Measurements from ENCODE around the gene S100A12.
"Not testable (repeated sequence)": the region's sequence is repeated elsewhere in the genome, so short reads cannot be mapped to it uniquely, and the experiment has no call there.

S100A12 gene

DNA sequence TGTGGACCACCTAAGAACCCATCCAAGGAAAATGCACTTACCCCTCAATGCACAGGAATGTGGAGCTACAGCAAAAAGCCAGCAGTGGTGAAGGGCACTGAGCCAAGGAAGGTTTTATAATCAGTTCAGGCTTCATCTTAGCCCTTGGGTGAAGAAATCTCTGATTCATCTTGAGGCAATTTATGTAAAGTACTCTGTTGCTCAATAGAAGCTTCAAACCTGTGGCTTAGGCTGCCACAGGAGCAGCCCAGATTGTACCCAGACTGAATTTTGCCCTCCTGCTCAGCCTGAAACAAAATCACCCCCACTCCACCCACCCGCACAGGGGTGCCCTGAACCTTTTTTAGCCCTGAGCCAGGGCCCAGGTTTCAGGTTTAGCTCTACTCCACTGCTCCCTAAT lies at the start of gene S100A12:
Gene S100A12 (minus strand): TSS at position 111 of the 400 bp plus-strand sequence. CDS start 1,029 bp downstream, outside the sequence.
- DNase-seq (ENCODE audit: low read depth), result no peak

GRCh38 chr1:153422450-153423068 lies 47.1 kb upstream of the S100A12 start:
- peak; percentile 59 for DNase-seq (ENCODE audit: low read depth)

DNA sequence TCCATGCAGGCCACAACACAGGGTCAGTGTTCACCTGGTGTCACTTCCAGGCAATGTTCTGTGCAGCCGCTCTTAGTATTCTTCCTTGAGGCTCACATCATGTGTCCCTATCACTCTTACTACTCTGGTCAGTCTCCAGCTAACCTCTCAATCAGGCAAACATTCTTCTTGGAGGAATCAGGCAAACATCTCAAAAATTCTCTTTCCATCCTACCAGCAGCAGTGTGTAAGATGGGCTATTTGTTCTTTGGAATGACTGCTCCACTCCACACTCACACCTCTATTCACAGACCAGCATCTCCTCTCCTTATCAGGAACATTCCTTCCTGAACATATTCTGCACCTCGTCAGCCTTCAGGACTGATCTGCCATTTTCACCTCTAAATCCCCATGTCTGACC lies 44.9 kb upstream of the S100A12 start:
- DNase-seq (ENCODE audit: low read depth), result no peak

GRCh38 chr1:153419436-153419793 lies 44.0 kb upstream of the S100A12 start:
- not testable (repeated sequence) for DNase-seq (ENCODE audit: low read depth)

GRCh38 chr1:153418758-153419435 lies 43.5 kb upstream of the S100A12 start:
- not testable (repeated sequence) for DNase-seq (ENCODE audit: low read depth)

GRCh38 chr1:153417136-153417888 lies 41.9 kb upstream of the S100A12 start:
- no peak for DNase-seq (ENCODE audit: low read depth)

GRCh38 chr1:153415850-153416570 lies 40.6 kb upstream of the S100A12 start, which contains the start of gene S100A7A:
Gene S100A7A (plus strand): TSS chr1:153416520. CDS start chr1:153418083, 1,563 bp downstream.
- no peak for DNase-seq (ENCODE audit: low read depth)

DNA sequence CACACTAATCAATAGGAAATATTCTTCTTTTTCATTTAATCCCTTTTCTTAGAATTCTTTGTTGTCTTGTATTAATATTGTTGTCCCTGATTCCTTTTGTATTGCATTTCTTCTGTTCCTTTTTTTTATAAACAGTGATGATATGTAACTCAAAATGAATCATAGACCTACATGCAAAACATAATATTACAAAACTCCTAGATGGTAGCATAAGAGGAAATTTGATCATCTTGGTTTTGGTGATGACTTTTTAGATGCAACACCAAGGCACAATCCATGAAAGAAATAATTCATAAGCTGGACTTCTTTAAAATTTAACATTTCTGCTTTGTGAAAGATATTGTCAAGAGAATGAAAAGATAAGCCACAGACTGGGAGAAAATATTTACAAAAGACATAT lies 38.5 kb upstream of the S100A12 start:
- DNase-seq (ENCODE audit: low read depth), result not testable (repeated sequence)

- DNase-seq (ENCODE audit: low read depth), result not testable (repeated sequence)
Measured at GRCh38 chr1:153407274-153407673, 31.9 kb upstream of the S100A12 start.

- not testable (repeated sequence) for DNase-seq (ENCODE audit: low read depth)
Measured at GRCh38 chr1:153405825-153406599, 30.6 kb upstream of the S100A12 start.

DNA sequence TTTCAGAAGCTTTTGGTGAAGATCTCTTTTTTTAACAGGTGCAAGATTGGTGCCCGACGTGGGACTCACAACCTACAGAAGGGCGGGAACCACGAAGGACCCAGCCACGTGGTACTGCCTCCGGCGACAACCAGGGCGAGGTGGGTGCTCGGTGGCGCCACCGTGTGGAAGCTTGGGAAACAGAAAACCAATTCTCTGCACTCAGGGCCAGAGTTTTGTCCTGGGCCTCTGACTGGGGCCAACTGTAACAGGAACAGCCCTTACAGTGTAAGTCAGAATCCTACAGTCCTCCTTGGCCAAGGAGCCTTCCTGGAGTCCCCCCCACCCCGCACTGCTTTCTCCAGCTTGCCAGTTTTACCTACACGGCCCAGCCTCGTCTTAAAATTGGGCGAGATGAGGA lies 29.3 kb upstream of the S100A12 start:
- peak; percentile 20 for DNase-seq (ENCODE audit: low read depth)

DNA sequence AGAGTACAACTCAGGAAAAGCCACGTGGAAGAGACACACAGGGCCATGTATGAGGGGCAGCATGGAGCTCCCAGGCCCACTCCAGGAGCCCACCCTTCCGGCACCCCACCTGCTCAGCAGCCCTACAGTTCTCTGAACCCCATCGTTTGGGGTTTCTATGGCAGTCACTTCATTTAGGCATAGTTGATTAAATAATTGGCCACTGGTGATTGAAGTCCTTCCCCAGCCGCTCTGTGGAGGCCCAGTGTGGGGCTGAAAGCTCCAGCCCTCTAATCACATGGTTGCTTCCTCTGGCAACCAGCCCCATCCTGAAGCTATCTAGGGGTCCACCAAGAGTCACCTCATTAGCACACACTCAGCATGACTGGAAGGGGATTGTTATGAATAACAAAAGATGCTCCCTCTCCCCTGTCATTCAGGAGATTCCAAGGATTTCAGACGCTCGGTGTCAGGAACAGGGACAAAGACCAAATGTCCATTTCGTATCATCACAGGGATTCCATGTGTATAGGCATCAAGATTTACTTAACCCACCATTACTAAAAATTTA lies 28.7 kb upstream of the S100A12 start:
- DNase-seq (ENCODE audit: low read depth), result no peak

DNA sequence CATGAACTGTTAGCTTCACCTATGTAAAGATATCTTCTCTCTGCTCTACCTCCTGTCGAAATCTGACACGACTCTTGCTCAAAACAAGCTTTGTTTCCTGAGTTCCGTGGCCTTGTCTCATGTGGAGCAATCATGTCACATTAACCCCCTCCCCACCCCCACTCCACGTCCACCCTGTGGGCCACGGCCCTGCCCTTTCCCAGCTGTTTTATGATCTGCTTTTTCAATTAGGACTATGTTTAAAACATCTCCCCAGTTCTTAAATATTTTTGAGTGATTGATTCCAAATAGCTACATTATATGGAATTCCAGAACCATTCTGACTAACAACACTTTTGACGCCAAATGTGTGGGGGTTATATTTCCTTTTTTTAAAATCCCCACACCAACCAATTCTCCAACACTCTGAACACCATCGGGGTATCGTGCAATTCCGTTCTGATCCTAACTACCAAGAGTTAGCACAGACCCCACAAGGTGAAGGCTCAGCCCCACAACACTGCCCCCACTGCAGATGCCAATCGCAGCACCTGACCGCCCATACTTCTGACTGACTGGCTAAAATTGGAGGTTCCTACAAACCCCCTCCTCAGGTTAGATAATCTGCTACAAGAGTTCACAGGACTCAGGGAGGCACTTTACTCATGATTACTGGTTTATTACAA lies 28.1 kb upstream of the S100A12 start:
- DNase-seq (ENCODE audit: low read depth), result no peak

DNA sequence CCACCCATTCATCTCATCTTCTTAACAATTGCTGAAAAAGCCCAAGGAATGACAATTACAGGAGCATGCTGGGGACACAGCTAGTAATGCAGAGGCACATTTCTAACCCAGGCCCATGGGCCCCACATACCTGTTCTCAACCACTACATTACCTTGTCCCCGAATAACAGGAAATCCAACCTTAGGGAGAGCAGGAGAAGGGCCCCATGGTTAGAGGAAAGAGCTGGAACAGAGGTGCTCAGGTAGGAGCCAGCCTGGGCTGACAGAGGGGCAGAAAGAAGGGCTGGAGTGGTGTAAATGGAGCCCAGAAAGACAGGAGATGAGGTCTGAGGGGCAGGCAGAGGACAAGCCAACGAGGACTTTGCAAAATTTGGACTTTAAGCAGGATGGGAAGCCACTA lies 26.8 kb upstream of the S100A12 start:
- no peak for DNase-seq (ENCODE audit: low read depth)

GRCh38 chr1:153401461-153401860 lies 26.0 kb upstream of the S100A12 start:
- DNase-seq (ENCODE audit: low read depth), result no peak

DNA sequence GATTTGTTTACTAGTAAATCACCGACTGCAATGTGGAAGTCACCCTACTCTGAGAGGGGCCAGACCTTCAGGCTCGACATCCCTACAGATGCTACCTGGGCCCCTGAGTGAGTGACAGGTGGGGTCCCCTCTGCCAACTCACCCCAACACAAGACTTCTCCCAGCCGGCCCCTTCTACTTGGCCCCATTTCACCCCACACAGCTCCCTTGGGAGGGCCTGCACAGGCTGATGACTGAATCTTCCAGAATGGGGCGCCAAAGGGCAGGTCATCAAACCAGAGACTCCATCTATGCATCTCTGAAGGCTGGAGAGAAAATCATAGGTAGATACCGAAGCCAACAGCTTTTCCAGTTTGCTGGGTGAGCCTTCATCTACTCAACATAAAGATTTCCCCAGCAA lies 24.8 kb upstream of the S100A12 start:
- DNase-seq (ENCODE audit: low read depth), result no peak

DNA sequence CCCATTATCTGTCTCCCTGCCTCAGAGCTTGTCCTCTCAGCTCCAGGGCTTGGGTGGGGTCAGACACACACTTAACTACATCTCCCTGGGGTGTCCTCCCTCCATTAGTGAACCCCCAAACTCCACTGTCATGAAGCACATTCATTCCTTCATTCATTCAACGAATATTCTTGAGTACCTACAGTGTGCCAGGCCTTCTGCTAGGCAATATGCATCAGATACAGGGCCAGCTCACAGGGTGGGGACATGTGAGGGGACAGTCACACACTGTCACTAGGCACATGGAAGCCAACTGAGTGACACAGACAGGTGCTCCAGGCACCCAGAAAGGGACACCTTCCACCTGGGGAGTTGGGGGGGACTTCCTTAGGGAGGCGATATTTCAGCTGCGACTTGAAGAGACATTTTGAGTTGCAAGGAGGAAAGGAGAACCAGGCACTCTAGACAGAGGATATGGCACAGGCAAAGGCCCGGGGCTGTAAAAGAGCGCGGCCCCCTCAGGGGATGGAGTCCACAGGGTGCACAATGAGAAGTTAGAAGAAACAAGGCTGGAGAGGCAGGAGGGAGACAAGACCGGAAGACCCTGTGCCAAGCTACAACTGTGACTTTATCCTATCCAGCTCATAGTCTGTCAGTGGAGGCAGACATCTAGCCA lies 24.1 kb upstream of the S100A12 start:
- DNase-seq (ENCODE audit: low read depth), result no peak

GRCh38 chr1:153397924-153398651 lies 22.7 kb upstream of the S100A12 start:
- no peak for DNase-seq (ENCODE audit: low read depth)

All from stimulated activated CD8-positive, alpha-beta memory T cell treated with anti-CD3 and anti-CD28 coated beads, Interleukin-7, amount 100 ng/mL, for 24 hours (primary cell).